ENCODE data around the gene PXYLP1.
A peak's percentile ranks its signal among the peaks of the same experiment; 100 is the strongest.

The PXYLP1 gene

GRCh38 chr3:141266186-141266585 is 34.6 kb downstream of the PXYLP1 start:
- DNase-seq (ENCODE audit: extremely low read depth, insufficient read length), result no peak
- Histone ChIP-seq H3K4me3 (replicated peaks; ENCODE audit: low read depth, low read length) (no peak overlapping the region), H3K27me3 (replicated peaks; ENCODE audit: control insufficient read depth, insufficient read depth, low read length) (no peaks in the 10 kb centered on the region), H3K36me3 (ENCODE audit: control insufficient read depth, insufficient read depth, low read length) (no peaks in the 10 kb centered on the region)
- no peak for TF ChIP-seq CTCF (IDR thresholded peaks at IDR 0.05; ENCODE audit: insufficient read depth, low read length, poor library complexity, severe bottlenecking)

- no peak for TF ChIP-seq CTCF (IDR thresholded peaks at IDR 0.05; ENCODE audit: insufficient read depth, low read length, poor library complexity, severe bottlenecking)
- DNase-seq (ENCODE audit: extremely low read depth, insufficient read length), result no peak
- Histone ChIP-seq H3K4me3 (replicated peaks; ENCODE audit: low read depth, low read length) (peak overlapping the region; percentile 57), H3K36me3 (ENCODE audit: control insufficient read depth, insufficient read depth, low read length) (no peaks in the 10 kb centered on the region), H3K27me3 (replicated peaks; ENCODE audit: control insufficient read depth, insufficient read depth, low read length) (no peaks in the 10 kb centered on the region)
Observed at GRCh38 chr3:141266797-141267555, 35.4 kb downstream of the PXYLP1 start.

- TF ChIP-seq CTCF (IDR thresholded peaks at IDR 0.05; ENCODE audit: insufficient read depth, low read length, poor library complexity, severe bottlenecking), result no peak
- DNase-seq (ENCODE audit: extremely low read depth, insufficient read length), result no peak
- no peaks in the 10 kb centered on the region for H3K36me3 ChIP-seq (ENCODE audit: control insufficient read depth, insufficient read depth, low read length)
- no peaks in the 10 kb centered on the region for H3K27me3 ChIP-seq (replicated peaks; ENCODE audit: control insufficient read depth, insufficient read depth, low read length)
- peak overlapping the region; percentile 57 for H3K4me3 ChIP-seq (replicated peaks; ENCODE audit: low read depth, low read length)
Observed at GRCh38 chr3:141267629-141268028, 36.0 kb downstream of the PXYLP1 start.

GRCh38 chr3:141268306-141268705 is 36.7 kb downstream of the PXYLP1 start:
- Histone ChIP-seq H3K4me3 (replicated peaks; ENCODE audit: low read depth, low read length) (no peak overlapping the region), H3K27me3 (replicated peaks; ENCODE audit: control insufficient read depth, insufficient read depth, low read length) (no peaks in the 10 kb centered on the region), H3K36me3 (ENCODE audit: control insufficient read depth, insufficient read depth, low read length) (no peaks in the 10 kb centered on the region)
- DNase-seq (ENCODE audit: extremely low read depth, insufficient read length), result no peak
- no peak for TF ChIP-seq CTCF (IDR thresholded peaks at IDR 0.05; ENCODE audit: insufficient read depth, low read length, poor library complexity, severe bottlenecking)

- Histone ChIP-seq H3K27me3 (replicated peaks; ENCODE audit: control insufficient read depth, insufficient read depth, low read length) (no peaks in the 10 kb centered on the region), H3K36me3 (ENCODE audit: control insufficient read depth, insufficient read depth, low read length) (no peaks in the 10 kb centered on the region), H3K4me3 (replicated peaks; ENCODE audit: low read depth, low read length) (no peak overlapping the region)
- no peak for TF ChIP-seq CTCF (IDR thresholded peaks at IDR 0.05; ENCODE audit: insufficient read depth, low read length, poor library complexity, severe bottlenecking)
- no peak for DNase-seq (ENCODE audit: extremely low read depth, insufficient read length)
Observed at GRCh38 chr3:141268791-141269190, 37.2 kb downstream of the PXYLP1 start.

Measured in GM06990 (cell line).